ENCODE results near the gene CIBAR2. TPM values are rescaled to one million over a fixed set of nuclear protein-coding genes. Genes with fewer than 3 reads are reported as not detected.

The CIBAR2 gene
- total and polyA plus RNA-seq, 9 of the 15 experiments (the other 6 are each of a cell fraction or from before 2014, with no cell fraction given), result not detected

DNA sequence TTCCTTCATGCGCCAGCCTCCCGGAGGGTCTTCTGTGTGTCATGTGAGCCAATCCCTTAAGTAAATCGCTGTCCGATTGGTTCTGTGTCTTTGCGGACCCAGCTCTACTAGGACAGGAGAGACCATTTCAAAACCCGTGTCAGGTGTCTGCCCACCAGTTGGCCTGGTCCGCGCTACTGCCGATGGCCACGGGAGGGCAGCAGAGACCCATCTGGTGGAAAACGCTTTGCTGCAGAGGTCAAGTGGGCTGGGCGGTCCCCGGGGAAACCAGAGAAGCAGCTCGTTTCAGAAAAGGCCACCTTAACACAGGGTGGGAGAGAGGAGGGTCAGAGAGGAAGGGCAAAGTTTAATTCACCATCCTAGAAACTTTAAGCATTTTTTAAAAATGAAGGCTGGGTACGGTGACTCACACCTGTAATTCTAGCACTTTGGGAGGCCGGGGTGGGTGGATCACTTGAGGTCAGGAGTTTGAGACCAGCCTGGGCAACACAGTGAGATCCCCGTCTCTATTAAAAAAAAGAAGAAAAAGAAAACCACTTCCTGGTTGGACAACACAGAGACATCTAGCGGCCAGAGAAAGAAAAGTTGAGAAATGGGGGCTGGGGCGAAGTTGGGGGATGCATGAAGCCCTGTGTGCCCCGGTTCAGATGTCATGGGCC, 2.8 kb upstream of the CIBAR2 start (continued):
- TF ChIP-seq CXXC5 (CRISPR knock-in tag; IDR thresholded peaks at IDR 0.05) (peak; percentile 51), CBFB (CRISPR knock-in tag; IDR thresholded peaks at IDR 0.05) (no peak), KLF1 (tag; IDR thresholded peaks at IDR 0.05) (0 out of 2 replicates have a peak, but pooled peaks have one; percentile 32), MTA1 (IDR thresholded peaks at IDR 0.05; ENCODE audit: borderline replicate concordance) (peak; percentile 83), MTA2 (IDR thresholded peaks at IDR 0.05; ENCODE audit: low read depth) (no peak), HOXB6 (CRISPR knock-in tag; IDR thresholded peaks at IDR 0.05; ENCODE audit: borderline replicate concordance) (no peak), RB1 (IDR thresholded peaks at IDR 0.05; ENCODE audit: low read depth) (peak; percentile 73; the same call in 1 of the 2 replicates), SMARCA4 (IDR thresholded peaks at IDR 0.05) (peak; percentile 80), FOSL1 (tag; conservative IDR thresholded peaks at IDR 0.05) (peak; percentile 52), NCOA6 (IDR thresholded peaks at IDR 0.05) (no peak), HDAC1 (IDR thresholded peaks at IDR 0.05) (peak; percentile 32 to 69; a peak in 2 of 4 replicates), BCL6 (CRISPR knock-in tag; IDR thresholded peaks at IDR 0.05) (no peak), SETDB1 (IDR thresholded peaks at IDR 0.05; ENCODE audit: low read length) (no peak)
- TF ChIP-seq, protein P1, sequence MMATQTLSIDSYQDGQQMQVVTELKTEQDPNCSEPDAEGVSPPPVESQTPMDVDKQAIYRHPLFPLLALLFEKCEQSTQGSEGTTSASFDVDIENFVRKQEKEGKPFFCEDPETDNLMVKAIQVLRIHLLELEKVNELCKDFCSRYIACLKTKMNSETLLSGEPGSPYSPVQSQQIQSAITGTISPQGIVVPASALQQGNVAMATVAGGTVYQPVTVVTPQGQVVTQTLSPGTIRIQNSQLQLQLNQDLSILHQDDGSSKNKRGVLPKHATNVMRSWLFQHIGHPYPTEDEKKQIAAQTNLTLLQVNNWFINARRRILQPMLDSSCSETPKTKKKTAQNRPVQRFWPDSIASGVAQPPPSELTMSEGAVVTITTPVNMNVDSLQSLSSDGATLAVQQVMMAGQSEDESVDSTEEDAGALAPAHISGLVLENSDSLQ (IDR thresholded peaks at IDR 0.05), result peak; percentile 62
- TF ChIP-seq, protein P2, sequence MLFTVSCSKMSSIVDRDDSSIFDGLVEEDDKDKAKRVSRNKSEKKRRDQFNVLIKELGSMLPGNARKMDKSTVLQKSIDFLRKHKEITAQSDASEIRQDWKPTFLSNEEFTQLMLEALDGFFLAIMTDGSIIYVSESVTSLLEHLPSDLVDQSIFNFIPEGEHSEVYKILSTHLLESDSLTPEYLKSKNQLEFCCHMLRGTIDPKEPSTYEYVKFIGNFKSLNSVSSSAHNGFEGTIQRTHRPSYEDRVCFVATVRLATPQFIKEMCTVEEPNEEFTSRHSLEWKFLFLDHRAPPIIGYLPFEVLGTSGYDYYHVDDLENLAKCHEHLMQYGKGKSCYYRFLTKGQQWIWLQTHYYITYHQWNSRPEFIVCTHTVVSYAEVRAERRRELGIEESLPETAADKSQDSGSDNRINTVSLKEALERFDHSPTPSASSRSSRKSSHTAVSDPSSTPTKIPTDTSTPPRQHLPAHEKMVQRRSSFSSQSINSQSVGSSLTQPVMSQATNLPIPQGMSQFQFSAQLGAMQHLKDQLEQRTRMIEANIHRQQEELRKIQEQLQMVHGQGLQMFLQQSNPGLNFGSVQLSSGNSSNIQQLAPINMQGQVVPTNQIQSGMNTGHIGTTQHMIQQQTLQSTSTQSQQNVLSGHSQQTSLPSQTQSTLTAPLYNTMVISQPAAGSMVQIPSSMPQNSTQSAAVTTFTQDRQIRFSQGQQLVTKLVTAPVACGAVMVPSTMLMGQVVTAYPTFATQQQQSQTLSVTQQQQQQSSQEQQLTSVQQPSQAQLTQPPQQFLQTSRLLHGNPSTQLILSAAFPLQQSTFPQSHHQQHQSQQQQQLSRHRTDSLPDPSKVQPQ (CRISPR knock-in tag; IDR thresholded peaks at IDR 0.05; ENCODE audit: borderline replicate concordance), result no peak
- TF ChIP-seq, protein P3, sequence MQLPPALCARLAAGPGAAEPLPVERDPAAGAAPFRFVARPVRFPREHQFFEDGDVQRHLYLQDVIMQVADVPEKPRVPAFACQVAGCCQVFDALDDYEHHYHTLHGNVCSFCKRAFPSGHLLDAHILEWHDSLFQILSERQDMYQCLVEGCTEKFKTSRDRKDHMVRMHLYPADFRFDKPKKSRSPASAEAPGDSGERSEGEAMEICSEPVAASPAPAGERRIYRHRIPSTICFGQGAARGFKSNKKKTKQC (CRISPR knock-in tag; IDR thresholded peaks at IDR 0.05), result no peak
- TF ChIP-seq, protein P4, sequence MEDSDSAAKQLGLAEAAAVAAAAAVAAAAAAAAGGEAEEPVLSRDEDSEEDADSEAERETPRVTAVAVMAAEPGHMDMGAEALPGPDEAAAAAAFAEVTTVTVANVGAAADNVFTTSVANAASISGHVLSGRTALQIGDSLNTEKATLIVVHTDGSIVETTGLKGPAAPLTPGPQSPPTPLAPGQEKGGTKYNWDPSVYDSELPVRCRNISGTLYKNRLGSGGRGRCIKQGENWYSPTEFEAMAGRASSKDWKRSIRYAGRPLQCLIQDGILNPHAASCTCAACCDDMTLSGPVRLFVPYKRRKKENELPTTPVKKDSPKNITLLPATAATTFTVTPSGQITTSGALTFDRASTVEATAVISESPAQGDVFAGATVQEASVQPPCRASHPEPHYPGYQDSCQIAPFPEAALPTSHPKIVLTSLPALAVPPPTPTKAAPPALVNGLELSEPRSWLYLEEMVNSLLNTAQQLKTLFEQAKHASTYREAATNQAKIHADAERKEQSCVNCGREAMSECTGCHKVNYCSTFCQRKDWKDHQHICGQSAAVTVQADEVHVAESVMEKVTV (CRISPR knock-in tag; IDR thresholded peaks at IDR 0.05), result peak; percentile 92
- TF ChIP-seq, protein P5, sequence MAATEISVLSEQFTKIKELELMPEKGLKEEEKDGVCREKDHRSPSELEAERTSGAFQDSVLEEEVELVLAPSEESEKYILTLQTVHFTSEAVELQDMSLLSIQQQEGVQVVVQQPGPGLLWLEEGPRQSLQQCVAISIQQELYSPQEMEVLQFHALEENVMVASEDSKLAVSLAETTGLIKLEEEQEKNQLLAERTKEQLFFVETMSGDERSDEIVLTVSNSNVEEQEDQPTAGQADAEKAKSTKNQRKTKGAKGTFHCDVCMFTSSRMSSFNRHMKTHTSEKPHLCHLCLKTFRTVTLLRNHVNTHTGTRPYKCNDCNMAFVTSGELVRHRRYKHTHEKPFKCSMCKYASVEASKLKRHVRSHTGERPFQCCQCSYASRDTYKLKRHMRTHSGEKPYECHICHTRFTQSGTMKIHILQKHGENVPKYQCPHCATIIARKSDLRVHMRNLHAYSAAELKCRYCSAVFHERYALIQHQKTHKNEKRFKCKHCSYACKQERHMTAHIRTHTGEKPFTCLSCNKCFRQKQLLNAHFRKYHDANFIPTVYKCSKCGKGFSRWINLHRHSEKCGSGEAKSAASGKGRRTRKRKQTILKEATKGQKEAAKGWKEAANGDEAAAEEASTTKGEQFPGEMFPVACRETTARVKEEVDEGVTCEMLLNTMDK (IDR thresholded peaks at IDR 0.05; ENCODE audit: borderline replicate concordance, insufficient read depth, low read depth, low read length, poor library complexity, severe bottlenecking), result peak; percentile 77

Measured in K562 (cell line).